Peyer's patch (tissue), 4 donors: ENCODE results near the gene TYMP. TPM values are rescaled to one million over a fixed set of nuclear protein-coding genes. Genes with fewer than 3 reads are reported as not detected.

Experiments
- DNase-seq, 3 donors: peaks; one replicate each; pipeline ENCODE4 v3.0.0-alpha.2; 2017 to 2019
- H3K27ac ChIP-seq, 4 donors: fragments of 200-600 bp; sonication (generic); one replicate each; pipeline ENCODE4 v1.5.1; 2016 to 2019
- H3K27me3 ChIP-seq, 2 donors: fragments of 200-600 bp; sonication (generic); one replicate each; pipeline ENCODE4 v1.5.1; 2019
- H3K36me3 ChIP-seq, 3 donors: fragments of 200-600 bp; sonication (generic); one replicate each; pipeline ENCODE4 v1.5.1; 2016 to 2019
- H3K4me1 ChIP-seq, 4 donors: fragments of 200-600 bp; sonication (generic); one replicate each; pipeline ENCODE4 v1.5.1; 2016 to 2019
- H3K4me3 ChIP-seq, 4 donors: fragments of 200-600 bp; sonication (generic); 1 replicate in 3 of 4; 2 replicates in 1 of 4; pipeline ENCODE4 v1.5.1; 2016 to 2019; ENCODE audit warnings: mild to moderate bottlenecking in 1 of 4
- H3K9me3 ChIP-seq, 4 donors: fragments of 200-600 bp; sonication (generic); one replicate each; pipeline ENCODE4 v1.5.1; 2016 to 2019; ENCODE audit warnings: mild to moderate bottlenecking in 1 of 4
- CTCF ChIP-seq, 6 experiments: fragments of 450-650 bp in 4 of 6; fragments of 200-600 bp in 2 of 6; sonication (generic) in 1 of 6; IDR thresholded peaks; one replicate each; pipeline ENCODE4 v1.5.1; 2017 to 2019; ENCODE audit warnings: antibody characterized with exemption in 6 of 6, mild to moderate bottlenecking in 3 of 6, moderate library complexity in 1 of 6
- POLR2A ChIP-seq, 2 donors: fragments of 450-650 bp; IDR thresholded peaks; one replicate each; pipeline ENCODE4 v1.5.1; 2017; ENCODE audit warnings: antibody characterized with exemption in 2 of 2, mild to moderate bottlenecking in 2 of 2, moderate library complexity in 2 of 2
- total RNA-seq, 4 donors: library from RNA; depleted of rRNA; stranded (reverse); fragments of >200 nt; gene quantifications; one replicate each; pipeline ENCODE4 v1.1.0, GENCODE V29; 2016

TYMP gene
- total RNA-seq, 4 donors from 2014 or later, result 53.5 to 93.9 (median 88.3) TPM

GRCh38 chr22:50483106-50483505, 46.7 kb downstream of the TYMP start:
- no peak for TF ChIP-seq CTCF (IDR thresholded peaks at IDR 0.05)
- no peak for TF ChIP-seq POLR2A (IDR thresholded peaks at IDR 0.05)
- Histone ChIP-seq H3K4me1 (peaks cover 0 to 41% (median 20%) of the 10 kb centered on the region in 4 donors), H3K27ac (peak overlapping the region in 1 of 4 donors; percentile 79), H3K27me3 (peaks cover 0 to 22% of the 10 kb centered on the region in 2 donors), H3K4me3 (no peak overlapping the region), H3K36me3 (no peaks in the 10 kb centered on the region), H3K9me3 (no peaks in the 10 kb centered on the region)
- no peak for DNase-seq

GRCh38 chr22:50482107-50483074, 47.4 kb downstream of the TYMP start:
- TF ChIP-seq CTCF (IDR thresholded peaks at IDR 0.05), result no peak
- TF ChIP-seq POLR2A (IDR thresholded peaks at IDR 0.05), result peak; percentile 11 to 52
- peaks cover 0 to 22% of the 10 kb centered on the region in 2 donors for H3K27me3 ChIP-seq
- H3K27ac ChIP-seq, result peak overlapping the region; percentile 30 to 85 (median 75)
- peak overlapping the region; percentile 61 to 94 (median 71) for H3K4me3 ChIP-seq
- DNase-seq, result peak in 1 of 3 donors; percentile 69
- H3K36me3 ChIP-seq, result no peaks in the 10 kb centered on the region
- H3K9me3 ChIP-seq, result no peaks in the 10 kb centered on the region
- peaks cover 0 to 41% (median 20%) of the 10 kb centered on the region in 4 donors for H3K4me1 ChIP-seq

GRCh38 chr22:50481440-50482106, 48.2 kb downstream of the TYMP start, which contains the start of gene ADM2:
Gene ADM2 (plus strand): TSS chr22:50481543. CDS start chr22:50481848, 305 bp downstream.
- Histone ChIP-seq H3K27ac (peak within 1 kb of the TSS; percentile 30 to 85 (median 75)), H3K9me3 (no peaks in the 10 kb centered on the region), H3K36me3 (no peaks in the 10 kb centered on the region), H3K27me3 (peaks cover 0 to 22% of the 10 kb centered on the region in 2 donors), H3K4me3 (peak within 1 kb of the TSS; percentile 61 to 94 (median 71)), H3K4me1 (peaks cover 0 to 41% (median 20%) of the 10 kb centered on the region in 4 donors)
- no peak for TF ChIP-seq CTCF (IDR thresholded peaks at IDR 0.05)
- TF ChIP-seq POLR2A (IDR thresholded peaks at IDR 0.05), result no peak
- DNase-seq, result peak; percentile 61 to 85 (median 70)

- no peak for DNase-seq
- Histone ChIP-seq H3K27me3 (peaks cover 0 to 22% of the 10 kb centered on the region in 2 donors), H3K27ac (peak overlapping the region in 2 of 4 donors; percentile 80 to 85), H3K4me3 (peak overlapping the region; percentile 61 to 94 (median 71)), H3K36me3 (no peaks in the 10 kb centered on the region), H3K9me3 (no peaks in the 10 kb centered on the region), H3K4me1 (peaks cover 0 to 41% (median 20%) of the 10 kb centered on the region in 4 donors)
- TF ChIP-seq POLR2A (IDR thresholded peaks at IDR 0.05) (no peak), CTCF (IDR thresholded peaks at IDR 0.05) (no peak)
These were observed 48.8 kb downstream of the TYMP start for GRCh38 chr22:50481045-50481439.

- Histone ChIP-seq H3K4me3 (no peak overlapping the region), H3K27ac (no peak overlapping the region), H3K9me3 (no peaks in the 10 kb centered on the region), H3K27me3 (peaks cover 0 to 22% of the 10 kb centered on the region in 2 donors), H3K36me3 (no peaks in the 10 kb centered on the region), H3K4me1 (peaks cover 0 to 44% (median 21%) of the 10 kb centered on the region in 4 donors)
- no peak for DNase-seq
- TF ChIP-seq POLR2A (IDR thresholded peaks at IDR 0.05), result no peak
- no peak for TF ChIP-seq CTCF (IDR thresholded peaks at IDR 0.05)
These were observed 50.1 kb downstream of the TYMP start for GRCh38 chr22:50479721-50480120.
